ENCODE data around the gene LRP8.

Gene LRP8

DNA sequence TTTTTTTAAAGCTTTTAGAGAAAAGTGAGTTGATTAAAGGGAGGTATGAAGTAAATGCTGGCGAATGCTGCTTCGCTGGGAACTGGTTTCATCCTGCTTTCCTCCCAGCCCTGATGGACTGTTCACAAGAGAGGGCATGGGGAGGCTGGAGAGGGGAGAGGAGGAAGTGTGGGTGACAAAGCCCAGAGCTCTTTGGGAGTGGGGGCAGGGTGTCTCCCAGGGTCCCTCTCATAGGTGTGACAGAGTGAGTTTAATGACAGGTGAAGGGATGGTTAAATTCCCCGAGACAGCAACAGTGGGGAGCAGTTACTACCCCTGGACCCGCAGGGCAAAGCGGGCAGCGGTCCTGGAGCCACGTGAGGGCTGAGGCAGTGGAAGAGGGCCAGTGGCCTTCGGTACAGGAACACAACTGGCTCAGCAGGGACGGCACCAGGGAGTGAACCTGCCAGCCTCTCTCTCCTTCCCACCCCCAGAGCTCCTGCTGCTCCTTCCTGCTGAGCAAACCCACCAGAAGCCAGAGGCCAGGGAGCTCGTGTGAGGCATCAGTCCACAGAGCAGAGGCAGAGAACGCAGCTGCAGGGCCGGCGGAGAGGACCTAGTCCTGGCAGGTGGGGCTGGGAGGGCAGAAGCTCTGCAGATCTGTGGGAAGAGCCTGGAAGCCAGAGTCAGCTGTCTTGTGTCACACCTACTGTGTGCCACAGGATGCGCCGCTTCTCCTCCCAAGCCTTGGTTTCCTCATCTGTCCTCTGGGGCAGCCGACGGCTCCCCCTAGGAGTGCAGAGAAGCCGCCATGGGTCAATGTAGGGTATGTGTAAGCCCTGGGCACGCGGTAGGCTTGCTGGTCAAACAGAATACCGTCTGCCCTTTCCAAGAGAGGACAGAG is 20.9 kb upstream of the LRP8 start:
- H3K27ac Mint-ChIP-seq = no peak overlapping the region
- no peaks in the 10 kb centered on the region for H3K4me1 Mint-ChIP-seq (ENCODE audit: low read depth)
- no peak overlapping the region for H3K4me3 Mint-ChIP-seq
- H3K27me3 Mint-ChIP-seq = no peaks in the 10 kb centered on the region
- no peaks in the 10 kb centered on the region for H3K9me3 Mint-ChIP-seq (ENCODE audit: low read depth)
- H3K36me3 Mint-ChIP-seq = no peaks in the 10 kb centered on the region

DNA sequence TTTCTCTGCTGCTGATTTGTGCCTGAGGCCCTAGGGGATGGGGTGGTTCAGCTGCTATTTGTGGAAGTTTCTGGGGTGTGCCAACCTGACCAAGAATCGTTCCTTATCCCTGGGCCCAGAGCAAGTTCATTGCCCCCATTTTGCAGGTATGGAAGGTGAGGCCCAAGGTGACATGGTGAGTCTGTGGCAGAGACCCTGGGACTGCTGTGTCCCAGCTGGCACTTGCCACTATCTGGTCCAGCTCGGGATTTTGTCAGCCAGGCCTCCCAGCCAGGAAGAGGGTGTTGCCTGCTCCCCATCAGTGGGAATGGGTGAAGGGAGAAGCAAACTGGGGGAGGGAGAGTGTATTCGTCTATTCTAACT is 18.9 kb upstream of the LRP8 start:
- Mint-ChIP-seq H3K36me3 (no peaks in the 10 kb centered on the region), H3K27ac (no peak overlapping the region), H3K4me3 (no peak overlapping the region), H3K27me3 (no peaks in the 10 kb centered on the region), H3K9me3 (ENCODE audit: low read depth) (no peaks in the 10 kb centered on the region), H3K4me1 (ENCODE audit: low read depth) (no peaks in the 10 kb centered on the region)

DNA sequence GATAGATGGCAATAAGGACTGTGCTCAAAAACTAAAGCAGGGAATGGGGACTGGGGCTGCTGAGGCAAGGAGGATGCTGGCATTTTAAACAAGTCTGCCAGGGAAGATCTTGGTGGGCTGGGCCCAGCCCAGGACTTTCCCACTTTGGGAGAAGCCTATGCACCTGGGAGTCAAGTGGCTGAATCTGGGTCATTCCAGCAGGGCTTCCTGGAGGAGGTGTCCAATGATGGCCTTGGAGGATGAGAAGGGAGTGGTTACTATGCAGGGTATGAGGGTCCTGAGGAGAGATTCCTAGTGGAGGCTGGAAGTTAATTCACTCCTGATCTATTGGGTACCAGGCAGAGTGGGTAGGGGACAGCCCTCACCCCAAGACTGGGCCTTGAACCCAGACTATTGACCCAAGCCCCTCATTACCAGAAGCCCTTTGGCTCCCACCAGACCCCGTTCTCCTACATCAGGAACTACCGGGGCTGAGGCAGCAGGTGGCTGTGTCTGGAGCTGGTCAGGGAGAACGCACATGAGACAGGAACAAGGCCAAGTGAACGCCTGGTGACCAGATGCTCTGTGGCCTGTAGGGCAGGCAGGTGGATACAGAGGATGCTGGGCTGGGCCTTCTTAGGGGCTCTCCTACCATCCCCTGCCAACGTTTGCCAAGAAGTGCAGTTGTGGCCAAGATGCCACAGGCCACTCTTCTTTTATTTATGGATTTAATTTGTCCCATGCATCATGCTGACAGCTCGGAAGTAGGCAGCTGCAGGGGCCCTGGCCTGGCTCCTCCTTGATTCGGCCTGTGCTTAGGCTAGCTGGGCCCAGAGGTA is 18.3 kb upstream of the LRP8 start:
- Mint-ChIP-seq H3K27me3 (no peaks in the 10 kb centered on the region), H3K4me1 (ENCODE audit: low read depth) (peaks cover 1% of the 10 kb centered on the region), H3K4me3 (no peak overlapping the region), H3K27ac (no peak overlapping the region), H3K9me3 (ENCODE audit: low read depth) (no peaks in the 10 kb centered on the region), H3K36me3 (no peaks in the 10 kb centered on the region)

DNA sequence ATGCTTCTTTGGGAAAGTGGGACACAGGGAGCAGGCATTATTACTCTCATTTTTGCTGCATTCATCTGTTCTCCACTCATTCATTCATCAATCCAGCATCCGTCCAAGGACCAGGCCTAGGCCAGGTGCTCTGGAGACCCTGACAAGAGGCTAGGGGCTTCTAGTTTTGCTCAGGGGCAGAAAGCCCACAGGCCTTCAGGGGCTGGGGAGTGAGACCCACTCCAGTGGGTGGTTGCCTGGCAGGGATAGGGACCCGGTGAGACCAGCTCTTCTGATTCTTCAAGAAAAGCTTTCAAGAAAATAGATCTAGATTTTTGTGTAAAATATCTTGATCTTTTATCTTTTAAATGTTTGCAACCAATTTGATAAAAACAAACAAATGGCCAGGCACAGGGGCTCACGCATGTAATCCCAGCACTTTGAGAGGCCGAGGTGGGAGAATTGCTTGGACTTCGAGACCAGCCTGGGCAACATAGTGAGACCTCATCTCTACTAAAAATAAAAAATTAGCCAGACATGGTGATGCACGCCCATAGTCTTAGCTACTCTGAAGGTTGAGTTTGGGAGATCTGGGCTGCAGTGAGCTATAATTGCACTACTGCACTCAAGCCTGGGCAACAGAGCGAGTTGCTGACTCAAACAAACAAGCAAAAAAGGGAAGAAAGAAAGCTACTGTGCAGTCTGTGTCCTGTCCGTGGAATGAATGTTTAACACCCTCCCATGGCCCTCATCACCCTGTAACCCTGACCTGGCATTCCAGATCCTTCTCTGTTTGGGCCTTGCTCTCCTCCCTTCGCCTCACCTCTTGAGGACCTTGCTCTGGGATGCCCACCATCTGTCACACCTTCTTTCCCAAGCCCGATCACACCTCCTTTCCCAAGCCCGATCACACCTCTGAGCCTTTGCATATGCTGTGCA is 17.3 kb upstream of the LRP8 start:
- Mint-ChIP-seq H3K27me3 (no peaks in the 10 kb centered on the region), H3K27ac (no peak overlapping the region)

DNA sequence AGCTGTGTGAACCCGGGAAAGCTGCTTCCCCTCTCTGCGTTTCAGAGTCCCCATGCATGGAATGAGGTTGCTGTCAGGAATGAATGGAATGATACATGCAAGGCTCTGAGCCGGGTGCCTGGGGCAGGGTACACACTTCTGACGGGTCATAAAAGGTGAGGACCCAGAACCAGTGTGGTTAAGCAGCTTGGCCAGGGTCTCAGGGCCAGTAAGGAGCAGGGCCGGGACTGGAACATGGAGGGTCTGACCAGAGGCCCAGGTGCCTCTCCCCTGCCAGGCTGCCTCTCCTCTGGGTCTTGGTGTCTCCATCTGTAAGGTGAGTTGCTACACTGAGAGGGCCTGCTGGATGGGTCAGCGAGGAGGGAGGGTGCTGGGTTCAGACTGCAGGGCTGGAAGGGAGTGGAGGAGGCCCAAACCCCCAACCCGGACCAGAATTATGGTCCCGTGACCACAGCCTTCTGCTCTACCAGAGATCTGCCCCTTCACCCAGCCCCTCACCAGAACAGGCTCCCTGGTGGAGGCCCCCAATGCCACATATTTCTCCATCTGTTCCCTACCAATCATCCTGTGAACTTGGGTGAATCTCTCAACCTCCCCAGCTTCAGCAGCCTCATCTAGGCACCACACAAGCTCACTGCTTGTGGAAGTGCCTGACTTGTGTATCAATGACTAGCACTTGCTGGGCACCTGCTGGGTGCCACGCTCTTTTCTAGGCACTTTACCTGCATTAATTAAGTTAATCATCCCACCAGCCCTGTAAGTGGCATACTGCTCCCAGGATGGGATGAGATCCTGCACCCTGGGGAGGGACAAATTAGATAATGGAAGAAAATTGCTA is 16.2 kb upstream of the LRP8 start:
- H3K36me3 Mint-ChIP-seq = no peaks in the 10 kb centered on the region
- H3K27me3 Mint-ChIP-seq = no peaks in the 10 kb centered on the region
- no peak overlapping the region for H3K27ac Mint-ChIP-seq
- H3K4me1 Mint-ChIP-seq (ENCODE audit: low read depth) = peaks cover 5% of the 10 kb centered on the region
- H3K4me3 Mint-ChIP-seq = no peak overlapping the region
- no peaks in the 10 kb centered on the region for H3K9me3 Mint-ChIP-seq (ENCODE audit: low read depth)

More for the DNA sequence above, 17.3 kb upstream of the LRP8 start:
- no peak overlapping the region for H3K4me3 Mint-ChIP-seq
- H3K36me3 Mint-ChIP-seq = no peaks in the 10 kb centered on the region
- H3K9me3 Mint-ChIP-seq (ENCODE audit: low read depth) = no peaks in the 10 kb centered on the region
- peaks cover 5% of the 10 kb centered on the region for H3K4me1 Mint-ChIP-seq (ENCODE audit: low read depth)

DNA sequence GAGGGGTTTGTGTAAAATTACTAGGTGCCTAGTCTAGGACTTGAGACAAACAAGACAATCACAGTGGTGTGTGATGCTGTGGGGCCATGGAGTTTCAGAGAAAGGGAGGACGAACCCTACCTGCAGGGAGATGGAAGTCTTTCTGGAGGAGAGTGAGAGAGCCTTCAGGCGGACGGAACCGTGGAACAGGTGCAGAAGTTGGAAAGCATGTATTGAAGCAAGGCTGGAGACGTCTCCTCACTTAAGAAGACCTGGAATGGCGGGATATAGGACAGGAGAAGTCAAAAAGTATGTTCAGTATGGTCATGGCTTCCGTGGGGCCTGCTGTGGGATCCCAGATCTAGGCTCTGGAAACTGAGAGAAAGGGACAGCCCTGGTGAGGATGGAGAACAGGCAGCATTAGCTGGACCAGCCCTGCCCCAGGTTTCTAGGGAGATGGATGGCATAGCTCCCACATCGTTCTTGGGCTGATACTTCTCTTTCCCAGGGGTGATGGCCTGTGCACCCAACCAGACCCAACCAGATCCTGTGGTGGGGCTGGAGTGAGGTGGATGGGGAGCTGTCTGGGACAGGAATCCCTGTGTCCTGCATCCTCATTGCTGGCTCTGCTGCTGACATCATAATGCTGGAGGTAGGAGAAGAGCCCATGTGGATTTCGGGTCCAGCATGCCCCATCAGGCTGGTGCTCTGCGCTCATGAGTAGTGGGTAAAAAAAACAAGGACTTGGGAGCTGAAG is 15.0 kb upstream of the LRP8 start:
- H3K27ac Mint-ChIP-seq = no peak overlapping the region
- H3K4me3 Mint-ChIP-seq = no peak overlapping the region
- H3K9me3 Mint-ChIP-seq (ENCODE audit: low read depth) = no peaks in the 10 kb centered on the region
- H3K27me3 Mint-ChIP-seq = no peaks in the 10 kb centered on the region
- H3K4me1 Mint-ChIP-seq (ENCODE audit: low read depth) = peaks cover 5% of the 10 kb centered on the region
- H3K36me3 Mint-ChIP-seq = no peaks in the 10 kb centered on the region

DNA sequence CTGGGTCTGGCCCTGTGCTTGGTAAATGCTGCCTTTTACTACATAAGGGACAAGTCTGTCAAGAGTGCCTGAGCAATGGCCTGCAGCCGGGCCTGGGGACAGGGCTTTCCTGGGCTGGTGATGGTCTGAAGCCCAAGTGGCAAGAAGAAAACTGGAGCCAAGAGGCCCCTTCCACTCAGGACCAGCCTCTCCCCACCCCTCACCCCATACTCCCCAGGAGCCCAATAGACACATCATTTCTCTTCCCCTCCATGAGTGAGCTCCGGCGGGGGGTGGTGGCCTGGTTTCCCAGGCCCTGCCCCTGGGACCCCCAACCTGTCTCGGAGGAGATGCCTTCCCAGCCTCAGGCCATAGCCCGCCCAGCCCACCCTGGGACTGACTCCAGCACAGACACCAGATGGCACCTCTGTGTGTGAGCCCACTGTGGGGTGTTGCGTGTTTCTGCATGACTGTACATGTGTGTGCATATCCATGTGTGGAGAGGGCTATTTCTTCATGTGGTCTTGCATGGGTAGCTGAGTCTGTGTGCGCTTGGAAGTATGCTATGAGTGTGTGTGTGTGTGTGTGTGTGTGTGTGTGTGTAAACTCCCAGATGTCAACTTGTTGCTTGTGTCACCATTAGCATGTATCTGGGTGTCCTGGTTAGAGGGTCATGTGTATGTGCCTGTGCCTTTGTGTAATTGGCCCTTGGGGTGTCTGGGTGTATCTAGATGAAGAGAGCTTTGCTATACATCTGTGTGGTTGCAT is 14.3 kb upstream of the LRP8 start:
- no peaks in the 10 kb centered on the region for H3K9me3 Mint-ChIP-seq (ENCODE audit: low read depth)
- H3K27ac Mint-ChIP-seq = no peak overlapping the region
- no peak overlapping the region for H3K4me3 Mint-ChIP-seq
- H3K36me3 Mint-ChIP-seq = no peaks in the 10 kb centered on the region
- no peaks in the 10 kb centered on the region for H3K27me3 Mint-ChIP-seq
- peaks cover 5% of the 10 kb centered on the region for H3K4me1 Mint-ChIP-seq (ENCODE audit: low read depth)

DNA sequence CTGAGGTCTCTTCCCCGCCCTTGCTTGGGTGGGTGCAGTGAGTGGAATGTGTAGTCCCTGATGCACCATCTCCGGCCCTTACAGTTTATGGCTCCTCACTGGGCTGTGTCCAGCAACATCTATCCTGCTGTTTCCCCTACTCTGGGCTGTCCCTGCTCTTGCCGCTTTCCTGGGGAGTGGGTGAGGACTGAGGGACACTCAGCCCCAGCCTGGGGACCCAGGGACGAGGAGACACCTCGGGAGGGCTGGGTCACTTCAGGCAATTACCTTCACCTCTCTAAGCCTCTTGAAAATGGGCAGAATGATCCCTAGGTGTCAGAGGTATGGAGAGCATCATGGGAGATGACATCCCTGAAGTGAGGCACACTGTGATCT is 13.6 kb upstream of the LRP8 start:
- Mint-ChIP-seq H3K4me3 (no peak overlapping the region), H3K36me3 (no peaks in the 10 kb centered on the region), H3K27ac (no peak overlapping the region), H3K27me3 (no peaks in the 10 kb centered on the region), H3K9me3 (ENCODE audit: low read depth) (no peaks in the 10 kb centered on the region), H3K4me1 (ENCODE audit: low read depth) (peaks cover 5% of the 10 kb centered on the region)

DNA sequence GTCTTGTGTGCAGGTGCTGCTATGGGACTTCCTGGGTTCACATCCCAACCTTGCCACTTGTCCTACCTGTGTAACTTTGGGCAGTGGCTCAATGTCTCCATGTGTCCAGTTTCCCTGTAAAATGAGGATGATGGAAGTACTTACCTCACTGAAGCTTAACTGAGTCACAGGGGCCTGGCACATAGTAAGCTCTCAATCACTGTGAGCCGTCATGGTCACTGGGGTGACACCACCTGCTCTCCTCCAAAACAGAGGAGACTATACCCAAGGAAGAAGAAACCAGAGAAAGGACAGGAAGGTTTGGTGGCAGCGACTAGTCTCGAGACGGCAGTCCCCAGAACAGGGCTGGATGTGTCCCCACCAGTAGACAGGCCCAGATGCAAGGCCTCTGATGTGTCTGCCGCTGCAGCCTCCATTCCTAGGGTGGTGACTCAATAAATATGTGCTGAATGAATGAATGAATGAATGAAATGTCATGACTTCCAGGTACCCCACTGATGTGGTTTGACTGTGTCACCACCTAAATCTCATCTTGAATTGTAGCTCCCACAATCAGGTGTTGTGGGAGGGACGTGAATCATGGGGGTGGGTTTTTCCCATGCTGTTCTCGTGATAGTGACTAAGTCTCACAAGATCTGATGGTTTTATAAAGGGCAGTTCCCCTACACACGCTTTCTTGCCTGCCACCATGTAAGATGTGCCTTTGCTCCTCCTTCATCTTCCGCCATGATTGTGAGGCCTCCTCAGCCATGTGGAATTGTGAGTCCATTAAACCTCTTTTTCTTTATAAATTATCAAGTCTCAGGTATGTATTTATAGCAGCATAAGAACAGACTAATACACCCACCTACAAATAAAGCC is 13.0 kb upstream of the LRP8 start:
- no peak overlapping the region for H3K27ac Mint-ChIP-seq
- no peaks in the 10 kb centered on the region for H3K36me3 Mint-ChIP-seq
- H3K9me3 Mint-ChIP-seq (ENCODE audit: low read depth) = no peaks in the 10 kb centered on the region
- no peaks in the 10 kb centered on the region for H3K27me3 Mint-ChIP-seq
- no peak overlapping the region for H3K4me3 Mint-ChIP-seq
- H3K4me1 Mint-ChIP-seq (ENCODE audit: low read depth) = peaks cover 5% of the 10 kb centered on the region

DNA sequence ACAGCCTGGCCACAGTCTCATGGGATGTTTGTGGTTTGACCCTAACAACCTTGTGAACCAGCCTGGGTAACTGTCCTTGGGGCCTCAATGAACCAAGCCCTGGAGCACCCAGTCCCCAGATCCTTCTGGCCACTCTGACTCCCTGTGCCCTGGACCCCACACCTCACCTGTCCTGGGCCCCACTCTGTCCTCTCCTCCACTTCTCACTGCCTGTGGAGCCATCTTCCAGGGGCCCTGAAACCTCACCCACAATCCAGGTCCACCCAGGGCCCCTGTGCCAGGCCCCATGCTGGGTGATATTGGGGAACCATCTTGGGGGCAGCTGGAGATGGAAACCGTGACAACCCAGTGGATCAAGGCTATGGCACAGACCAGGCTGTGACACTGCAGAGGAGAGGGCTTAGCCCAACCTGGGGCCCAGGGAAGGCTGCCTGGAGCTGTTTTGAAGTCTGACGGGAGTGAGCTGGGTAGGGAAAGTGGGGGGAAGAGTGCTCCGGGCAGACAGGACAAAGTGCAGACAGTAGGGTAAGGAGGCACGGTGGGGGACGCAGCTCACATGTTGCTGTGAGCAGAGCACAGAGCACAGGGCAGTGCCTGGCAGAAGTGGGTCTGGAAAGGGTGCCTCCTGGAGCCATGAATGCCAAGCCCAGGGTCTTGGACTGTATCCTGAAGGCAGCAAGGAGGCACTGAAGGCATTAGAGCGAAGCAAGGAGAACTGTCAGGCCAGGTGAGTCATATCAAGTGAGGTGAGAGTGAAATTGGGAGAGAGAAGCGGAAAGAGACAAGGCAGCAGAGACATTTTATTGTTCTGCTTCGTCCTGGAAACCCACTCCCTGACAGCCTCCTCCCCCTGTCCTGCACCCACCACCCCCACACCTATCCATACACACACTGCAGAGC is 12.1 kb upstream of the LRP8 start:
- Mint-ChIP-seq H3K4me3 (no peak overlapping the region), H3K4me1 (ENCODE audit: low read depth) (peaks cover 9% of the 10 kb centered on the region), H3K27me3 (no peaks in the 10 kb centered on the region), H3K36me3 (no peaks in the 10 kb centered on the region), H3K27ac (no peak overlapping the region), H3K9me3 (ENCODE audit: low read depth) (no peaks in the 10 kb centered on the region)

DNA sequence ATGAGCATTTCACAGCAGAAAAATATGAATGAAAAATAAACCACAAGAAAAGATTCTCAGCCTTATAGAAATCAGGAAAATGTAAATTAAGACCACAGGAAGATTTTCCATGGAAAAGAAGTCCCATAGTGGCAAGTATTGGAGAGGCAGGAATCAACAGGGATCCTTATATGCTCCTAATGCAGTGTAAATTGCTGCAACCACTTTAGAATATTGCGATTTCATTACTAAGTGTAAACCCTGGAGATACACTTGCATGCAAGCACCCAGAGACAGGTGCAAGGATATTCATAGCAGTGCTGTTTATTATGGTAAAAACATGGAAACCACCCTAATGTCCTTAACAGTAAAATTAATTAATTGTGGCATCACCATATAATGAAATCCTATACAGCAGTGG is 10.6 kb upstream of the LRP8 start:
- Mint-ChIP-seq H3K4me1 (ENCODE audit: low read depth) (peaks cover 14% of the 10 kb centered on the region), H3K27me3 (no peaks in the 10 kb centered on the region), H3K9me3 (ENCODE audit: low read depth) (no peaks in the 10 kb centered on the region), H3K4me3 (no peak overlapping the region), H3K36me3 (no peaks in the 10 kb centered on the region), H3K27ac (no peak overlapping the region)

DNA sequence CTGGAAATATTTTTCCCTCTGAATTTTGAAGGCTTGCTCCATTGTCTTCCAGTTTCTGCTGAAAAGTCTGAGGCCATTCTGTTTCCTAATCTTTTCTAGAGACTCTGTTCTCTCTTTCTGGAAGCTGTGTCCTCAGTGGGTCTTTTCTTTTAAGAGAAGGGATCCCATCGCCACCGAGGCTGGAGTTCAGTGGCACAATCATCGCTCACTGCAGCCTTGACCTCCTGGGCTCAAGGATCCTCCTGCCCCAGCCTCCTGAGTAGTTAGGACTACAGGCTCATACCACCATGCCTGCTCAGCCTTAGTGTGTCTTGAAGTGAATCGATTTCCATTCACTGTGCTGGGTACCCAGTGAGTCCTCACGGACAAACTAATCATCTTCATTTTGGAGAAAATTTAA is 9.6 kb upstream of the LRP8 start:
- Mint-ChIP-seq H3K27ac (no peak overlapping the region), H3K4me3 (no peak overlapping the region), H3K9me3 (ENCODE audit: low read depth) (no peaks in the 10 kb centered on the region), H3K4me1 (ENCODE audit: low read depth) (peaks cover 14% of the 10 kb centered on the region), H3K36me3 (no peaks in the 10 kb centered on the region), H3K27me3 (no peaks in the 10 kb centered on the region)
